Transverse colon (tissue), 4 donors: ENCODE results near the gene PCNP. TPM values are rescaled to one million over a fixed set of nuclear protein-coding genes. Genes with fewer than 3 reads are reported as not detected.
"Not testable (repeated sequence)": the region's sequence is repeated elsewhere in the genome, so short reads cannot be mapped to it uniquely, and the experiment has no call there.

ENCODE experiments used
- DNase-seq: peaks from one replicate; pipeline ENCODE4 v3.0.0-alpha.2; 2019
- H3K27ac ChIP-seq, 4 donors: fragments of 200-600 bp; sonication (generic); 2 replicates each; pipeline ENCODE4 v1.5.1; 2016 to 2018; ENCODE audit warnings: inconsistent platforms in 4 of 4
- H3K27me3 ChIP-seq: fragments of 200-600 bp; sonication (generic); 2 replicates; pipeline ENCODE4 v1.5.1; 2017; ENCODE audit warnings: inconsistent platforms
- H3K36me3 ChIP-seq, 4 donors: fragments of 200-600 bp; sonication (generic); 2 replicates each; pipeline ENCODE4 v1.5.1; 2017 to 2019; ENCODE audit warnings: inconsistent platforms in 4 of 4
- H3K4me1 ChIP-seq, 4 donors: fragments of 200-600 bp; sonication (generic); 2 replicates each; pipeline ENCODE4 v1.5.1; 2017 to 2020; ENCODE audit warnings: inconsistent platforms in 4 of 4
- H3K4me3 ChIP-seq, 4 donors: fragments of 200-600 bp; sonication (generic); 1 replicate in 1 of 4; 2 replicates in 3 of 4; pipeline versions ENCODE4 v1.5.1 to v1.6.1; 2017 to 2019; ENCODE audit warnings: inconsistent platforms in 4 of 4
- H3K9me3 ChIP-seq, 2 donors: fragments of 200-600 bp; sonication (generic); 2 replicates each; pipeline ENCODE4 v1.5.1; 2017 to 2019; ENCODE audit warnings: inconsistent platforms in 2 of 2
- EP300 ChIP-seq: sonication (generic); formaldehyde crosslinking; IDR thresholded peaks from one replicate; pipeline ENCODE4 v1.6.1; 2017; ENCODE audit warnings: antibody characterized with exemption, low read depth
- POLR2A ChIP-seq: fragments of 450-650 bp; IDR thresholded peaks from one replicate; pipeline ENCODE4 v1.6.1; 2016; ENCODE audit warnings: antibody characterized with exemption, mild to moderate bottlenecking, moderate library complexity
- POLR2AphosphoS5 ChIP-seq, 3 donors: sonication (generic); formaldehyde crosslinking; IDR thresholded peaks; one replicate each; pipeline ENCODE4 v1.6.1; 2016; ENCODE audit warnings: antibody characterized with exemption in 3 of 3
- WGBS, 2 donors: methylation state at CpG; one replicate each; pipeline ENCODE4 v1.1.5; 2018; ENCODE audit warnings: low coverage in 1 of 2; 5-methylcytosine and 5-hydroxymethylcytosine counted together
- in situ Hi-C, 4 donors: fragments of 200-750 bp; cut with MboI; loops; one replicate each; pipeline versions ENCODE4 v1.15.0 to v1.15.1; 2017; ENCODE audit warnings: low sequenced_read_pairs in 3 of 4, low pct_ligation_motif_present in 1 of 4, low pct_unique_long_range_greater_than_20kb in 1 of 4
- intact Hi-C: fragments of 100-400 bp; cut with DNase I; formaldehyde crosslinking; loops from one replicate; pipeline ENCODE4 v1.15.1; 2023; ENCODE audit warnings: low total_unique reads
- total RNA-seq, 4 donors: library from RNA; depleted of rRNA; stranded (reverse); fragments of >200 nt; gene quantifications; one replicate each; pipeline ENCODE4 v1.1.0, GENCODE V29; 2016
- TF ChIP-seq, protein P1 (sequence below), 5 experiments: fragments of 200-600 bp in 3 of 5; fragments of 450-650 bp in 2 of 5; sonication (generic) in 3 of 5; IDR thresholded peaks; 1 replicate in 2 of 5; 2 replicates in 3 of 5; pipeline ENCODE4 v1.5.1; 2016 to 2017; ENCODE audit warnings: antibody characterized with exemption in 5 of 5, inconsistent platforms in 3 of 5, mild to moderate bottlenecking in 2 of 5, moderate library complexity in 1 of 5

PCNP gene
- total RNA-seq, 4 donors from 2014 or later, result 55.7 to 95.7 (median 71.9) TPM

DNA sequence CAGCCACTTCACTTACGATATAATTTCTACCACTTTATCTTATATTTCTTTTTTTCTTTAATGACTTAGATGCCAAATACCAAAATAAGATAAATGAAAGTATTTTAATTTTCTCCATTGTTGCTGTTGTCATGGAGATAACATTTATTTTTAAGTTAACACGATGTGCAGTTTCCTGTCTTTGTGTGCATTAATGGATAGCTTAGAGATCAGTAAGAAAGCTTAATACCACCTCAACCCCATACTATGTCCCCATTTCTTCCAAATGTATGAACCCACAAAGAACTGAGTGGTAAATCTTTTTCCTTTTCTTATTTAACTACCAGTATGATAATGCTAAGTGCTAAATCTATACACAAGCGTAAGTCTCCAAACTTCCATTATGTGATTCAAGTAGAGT is 17.1 kb downstream of the PCNP start:
- intact Hi-C loops, result no loop called here
- H3K36me3 ChIP-seq, result peaks cover 0 to 38% (median 12%) of the 10 kb centered on the region in 4 donors
- no peak for DNase-seq
- H3K27me3 ChIP-seq, result no peaks in the 10 kb centered on the region
- H3K4me3 ChIP-seq, result no peak overlapping the region
- WGBS, 2 donors, result 85 to 87% methylated on average over 3 of the region's 3 CpGs
- no peaks in the 10 kb centered on the region for H3K9me3 ChIP-seq
- H3K27ac ChIP-seq, result no peak overlapping the region
- no peaks in the 10 kb centered on the region for H3K4me1 ChIP-seq
- in situ Hi-C loops, result no loop called here
- TF ChIP-seq EP300 (no peak), POLR2A (no peak), POLR2AphosphoS5 (IDR thresholded peaks at IDR 0.05) (no peak)
- TF ChIP-seq, protein P1, sequence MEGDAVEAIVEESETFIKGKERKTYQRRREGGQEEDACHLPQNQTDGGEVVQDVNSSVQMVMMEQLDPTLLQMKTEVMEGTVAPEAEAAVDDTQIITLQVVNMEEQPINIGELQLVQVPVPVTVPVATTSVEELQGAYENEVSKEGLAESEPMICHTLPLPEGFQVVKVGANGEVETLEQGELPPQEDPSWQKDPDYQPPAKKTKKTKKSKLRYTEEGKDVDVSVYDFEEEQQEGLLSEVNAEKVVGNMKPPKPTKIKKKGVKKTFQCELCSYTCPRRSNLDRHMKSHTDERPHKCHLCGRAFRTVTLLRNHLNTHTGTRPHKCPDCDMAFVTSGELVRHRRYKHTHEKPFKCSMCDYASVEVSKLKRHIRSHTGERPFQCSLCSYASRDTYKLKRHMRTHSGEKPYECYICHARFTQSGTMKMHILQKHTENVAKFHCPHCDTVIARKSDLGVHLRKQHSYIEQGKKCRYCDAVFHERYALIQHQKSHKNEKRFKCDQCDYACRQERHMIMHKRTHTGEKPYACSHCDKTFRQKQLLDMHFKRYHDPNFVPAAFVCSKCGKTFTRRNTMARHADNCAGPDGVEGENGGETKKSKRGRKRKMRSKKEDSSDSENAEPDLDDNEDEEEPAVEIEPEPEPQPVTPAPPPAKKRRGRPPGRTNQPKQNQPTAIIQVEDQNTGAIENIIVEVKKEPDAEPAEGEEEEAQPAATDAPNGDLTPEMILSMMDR (IDR thresholded peaks at IDR 0.05), result no peak

DNA sequence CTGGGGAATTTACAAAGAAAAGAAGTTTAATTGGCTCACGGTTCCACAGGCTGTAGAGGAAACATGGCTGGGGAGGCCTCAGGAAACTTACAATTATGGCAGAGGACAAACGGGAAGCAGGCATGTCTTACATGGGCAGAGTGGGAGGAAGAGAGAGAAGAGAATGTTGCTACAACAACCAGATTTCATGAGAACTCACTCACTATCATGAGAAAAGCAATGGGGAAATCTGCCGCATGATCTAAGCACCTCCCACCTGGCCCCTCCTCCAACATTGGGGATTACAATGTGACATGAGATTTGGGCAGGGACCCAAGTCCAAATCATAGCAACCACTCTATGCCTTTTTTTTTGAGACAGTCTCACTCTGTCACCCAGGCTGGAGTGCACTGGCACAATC is 28.8 kb downstream of the PCNP start:
- no peaks in the 10 kb centered on the region for H3K4me1 ChIP-seq
- TF ChIP-seq EP300 (no peak), POLR2A (no peak), POLR2AphosphoS5 (IDR thresholded peaks at IDR 0.05) (no peak)
- TF ChIP-seq, protein P1 (IDR thresholded peaks at IDR 0.05), result no peak
- WGBS, 2 donors, result 83 to 90% methylated on average over 1 to 3 of the region's 3 CpGs
- intact Hi-C loops (no loop called here), in situ Hi-C loops (no loop called here)
- no peaks in the 10 kb centered on the region for H3K27me3 ChIP-seq
- peaks cover 0 to 3% (median 0%) of the 10 kb centered on the region in 4 donors for H3K36me3 ChIP-seq
- no peaks in the 10 kb centered on the region for H3K9me3 ChIP-seq
- H3K27ac ChIP-seq, result no peak overlapping the region
- no peak for DNase-seq
- no peak overlapping the region for H3K4me3 ChIP-seq

DNA sequence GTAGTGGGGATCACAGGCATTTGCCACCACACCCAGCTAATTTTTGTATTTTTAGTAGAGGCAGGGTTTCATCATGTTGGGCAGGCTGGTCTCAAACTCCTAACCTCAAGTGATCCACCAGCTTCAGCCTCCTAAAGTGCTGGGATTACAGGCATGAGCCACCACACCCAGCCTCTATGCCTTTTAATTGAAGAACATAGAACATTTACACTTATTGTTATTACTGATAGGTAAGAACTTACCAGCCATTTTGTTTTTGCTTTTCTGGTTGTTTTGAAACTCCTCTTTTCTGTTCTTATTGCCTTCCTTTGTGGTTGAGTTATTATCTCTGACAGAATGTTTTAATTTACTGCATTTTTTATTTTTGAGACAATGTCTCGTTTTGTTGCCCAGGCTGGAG is 29.2 kb downstream of the PCNP start:
- 86 to 87% methylated on average over 1 of the region's 1 CpG for WGBS, 2 donors
- Histone ChIP-seq H3K36me3 (no peaks in the 10 kb centered on the region), H3K4me3 (no peak overlapping the region), H3K9me3 (no peaks in the 10 kb centered on the region), H3K27me3 (no peaks in the 10 kb centered on the region), H3K27ac (no peak overlapping the region), H3K4me1 (no peaks in the 10 kb centered on the region)
- in situ Hi-C loops, result no loop called here
- TF ChIP-seq EP300 (no peak), POLR2AphosphoS5 (IDR thresholded peaks at IDR 0.05) (no peak), POLR2A (no peak)
- TF ChIP-seq, protein P1 (IDR thresholded peaks at IDR 0.05), result no peak
- intact Hi-C loops, result no loop called here
- DNase-seq, result no peak

DNA sequence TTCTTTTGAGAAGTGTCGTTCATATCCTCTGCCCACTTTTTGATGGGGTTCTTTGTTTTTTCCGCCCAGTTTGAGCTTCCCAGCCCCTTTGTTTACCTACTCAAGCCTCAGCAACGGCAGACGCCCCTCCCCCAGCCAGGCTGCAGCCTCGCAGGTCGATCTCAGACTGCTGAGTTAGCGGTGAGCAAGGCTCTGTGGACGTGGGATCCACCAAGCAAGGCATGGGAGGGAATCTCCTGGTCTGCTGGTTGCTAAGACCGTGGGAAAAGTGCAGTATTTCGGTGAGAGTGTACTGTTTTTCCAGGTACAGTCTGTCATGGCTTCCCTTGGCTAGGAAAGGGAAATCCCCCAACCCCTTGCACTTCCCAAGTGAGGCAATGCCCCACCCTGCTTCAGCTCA is 31.4 kb downstream of the PCNP start:
- DNase-seq, H3K4me3 ChIP-seq, in situ Hi-C loops, H3K9me3 ChIP-seq, H3K27ac ChIP-seq, H3K27me3 ChIP-seq, H3K4me1 ChIP-seq, intact Hi-C loops, H3K36me3 ChIP-seq: not testable (repeated sequence)
- WGBS, 2 donors, result 56 to 82% methylated on average over 4 to 10 of the region's 10 CpGs

DNA sequence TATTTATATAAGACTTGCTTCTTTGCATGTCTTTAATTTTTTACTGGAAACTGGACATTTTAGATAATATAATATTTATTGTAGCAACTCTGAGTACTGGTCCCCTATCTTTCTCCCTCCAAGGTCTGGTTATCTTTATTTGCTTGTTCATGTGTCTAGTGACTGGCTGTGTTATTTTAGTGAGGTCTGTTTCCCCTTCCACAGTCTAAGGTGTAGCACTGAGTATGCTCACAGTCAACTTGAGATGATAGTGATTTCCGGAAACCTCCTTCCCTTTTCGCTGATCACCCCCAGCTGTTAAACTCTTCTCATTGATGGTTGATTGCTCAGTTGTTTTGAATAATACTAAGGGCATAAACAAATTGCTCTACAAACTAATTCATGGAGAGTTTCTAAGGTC is 37.0 kb downstream of the PCNP start:
- in situ Hi-C loops (no loop called here), intact Hi-C loops (no loop called here)
- 82% methylated on average over 2 of the region's 2 CpGs; no CpG with 5 or more reads in 1 of the 2 donors for WGBS, 2 donors
- Histone ChIP-seq H3K9me3 (no peaks in the 10 kb centered on the region), H3K36me3 (no peaks in the 10 kb centered on the region), H3K4me3 (no peak overlapping the region), H3K27ac (no peak overlapping the region), H3K27me3 (no peaks in the 10 kb centered on the region), H3K4me1 (no peaks in the 10 kb centered on the region)
- DNase-seq, result no peak
- TF ChIP-seq, protein P1 (IDR thresholded peaks at IDR 0.05), result no peak

DNA sequence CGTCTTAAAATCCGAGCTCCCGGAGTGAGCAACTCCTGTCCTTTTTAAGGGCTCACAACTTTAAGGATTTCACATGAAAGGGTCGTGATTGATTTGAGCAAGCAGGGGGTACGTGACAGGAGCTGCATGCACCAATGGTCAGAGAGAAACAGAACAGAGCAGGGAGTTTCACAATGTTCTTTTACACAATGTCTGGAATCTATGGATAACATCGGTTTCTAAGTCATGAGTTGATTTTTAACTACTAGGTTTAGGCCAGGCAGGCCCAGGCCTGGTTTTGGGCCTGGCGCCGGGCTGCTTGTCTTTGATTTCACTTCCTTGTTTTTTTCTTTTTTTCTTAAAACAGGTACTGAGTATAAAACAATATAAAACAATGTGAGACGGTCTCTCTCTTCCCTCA is 39.0 kb downstream of the PCNP start:
- H3K27ac ChIP-seq, H3K36me3 ChIP-seq, DNase-seq, H3K27me3 ChIP-seq, H3K4me1 ChIP-seq, H3K9me3 ChIP-seq, H3K4me3 ChIP-seq, in situ Hi-C loops, intact Hi-C loops: not testable (repeated sequence)
- 86 to 93% methylated on average over 8 to 9 of the region's 9 CpGs for WGBS, 2 donors
